Nephron (organoid): ENCODE results near the gene VPS37D.
"Not testable (repeated sequence)": the region's sequence is repeated elsewhere in the genome, so short reads cannot be mapped to it uniquely, and the experiment has no call there.

ENCODE experiments used
- H3K27ac Mint-ChIP-seq, 3 experiments: 2 replicates each; pipeline ENCODE4 v1.8.0; 2020; ENCODE audit warnings: mixed read lengths in 3 of 3, mild to moderate bottlenecking in 2 of 3, moderate library complexity in 1 of 3
- H3K27me3 Mint-ChIP-seq: 2 replicates; pipeline ENCODE4 v1.8.0; 2021; ENCODE audit warnings: low read depth, mild to moderate bottlenecking, moderate library complexity, mixed read lengths
- H3K36me3 Mint-ChIP-seq: 2 replicates; pipeline ENCODE4 v1.8.0; 2020; ENCODE audit warnings: low read depth, mixed read lengths
- H3K4me1 Mint-ChIP-seq: 2 replicates; pipeline ENCODE4 v1.8.0; 2020; ENCODE audit warnings: mixed read lengths
- H3K4me3 Mint-ChIP-seq, 3 experiments: 2 replicates each; pipeline ENCODE4 v1.8.0; 2020; ENCODE audit warnings: mild to moderate bottlenecking in 3 of 3, mixed read lengths in 3 of 3, moderate library complexity in 2 of 3
- H3K9me3 Mint-ChIP-seq: 2 replicates; pipeline ENCODE4 v1.8.0; 2020; ENCODE audit warnings: mixed read lengths
- TF ChIP-seq, protein P1 (sequence below), 3 experiments: fragments of 200-600 bp; sonication (generic); IDR thresholded peaks; one replicate each; pipeline ENCODE4 v1.5.0; 2021; ENCODE audit warnings: antibody characterized with exemption in 3 of 3; ENCODE audit not compliant: unreplicated experiment in 3 of 3

VPS37D gene

DNA sequence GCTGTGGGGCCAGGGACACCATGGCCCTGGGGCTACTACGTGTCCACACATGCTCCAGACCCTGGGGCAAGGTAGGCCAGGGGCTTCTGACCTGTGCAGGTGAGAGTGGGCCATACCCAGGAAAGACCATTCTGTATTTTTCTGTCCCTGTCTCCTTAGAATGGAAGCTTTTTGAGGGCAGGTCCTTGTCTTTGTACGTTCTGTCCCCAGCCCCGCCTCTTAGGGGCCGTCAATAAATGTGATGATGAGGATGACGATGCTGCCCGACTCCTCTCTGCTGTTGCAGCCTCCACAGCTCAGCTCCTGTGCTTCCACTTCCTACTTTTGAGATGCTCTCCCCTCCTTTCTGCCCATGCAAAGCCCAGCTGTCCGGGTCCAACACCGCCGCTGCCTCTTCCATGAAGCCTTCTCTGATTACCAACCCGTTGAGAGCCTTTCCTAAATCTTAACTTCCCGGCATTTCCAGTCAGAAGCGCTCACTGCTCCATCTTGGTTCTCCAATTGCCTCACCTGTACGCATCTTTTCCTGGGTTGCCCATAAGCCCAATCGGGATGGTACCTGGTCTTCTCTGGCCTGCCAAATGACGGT, 4.3 kb downstream of the VPS37D start:
- TF ChIP-seq, protein P1, sequence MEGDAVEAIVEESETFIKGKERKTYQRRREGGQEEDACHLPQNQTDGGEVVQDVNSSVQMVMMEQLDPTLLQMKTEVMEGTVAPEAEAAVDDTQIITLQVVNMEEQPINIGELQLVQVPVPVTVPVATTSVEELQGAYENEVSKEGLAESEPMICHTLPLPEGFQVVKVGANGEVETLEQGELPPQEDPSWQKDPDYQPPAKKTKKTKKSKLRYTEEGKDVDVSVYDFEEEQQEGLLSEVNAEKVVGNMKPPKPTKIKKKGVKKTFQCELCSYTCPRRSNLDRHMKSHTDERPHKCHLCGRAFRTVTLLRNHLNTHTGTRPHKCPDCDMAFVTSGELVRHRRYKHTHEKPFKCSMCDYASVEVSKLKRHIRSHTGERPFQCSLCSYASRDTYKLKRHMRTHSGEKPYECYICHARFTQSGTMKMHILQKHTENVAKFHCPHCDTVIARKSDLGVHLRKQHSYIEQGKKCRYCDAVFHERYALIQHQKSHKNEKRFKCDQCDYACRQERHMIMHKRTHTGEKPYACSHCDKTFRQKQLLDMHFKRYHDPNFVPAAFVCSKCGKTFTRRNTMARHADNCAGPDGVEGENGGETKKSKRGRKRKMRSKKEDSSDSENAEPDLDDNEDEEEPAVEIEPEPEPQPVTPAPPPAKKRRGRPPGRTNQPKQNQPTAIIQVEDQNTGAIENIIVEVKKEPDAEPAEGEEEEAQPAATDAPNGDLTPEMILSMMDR (IDR thresholded peaks at IDR 0.05; ENCODE audit: unreplicated experiment in 3 of 3): no peak
- H3K4me3 Mint-ChIP-seq: peak overlapping the region; percentile 37 to 67 (median 58)
- peaks cover 3% of the 10 kb centered on the region for H3K27me3 Mint-ChIP-seq
- H3K27ac Mint-ChIP-seq: peak overlapping the region in 2 of 3 experiments; percentile 24 to 47
- H3K4me1 Mint-ChIP-seq: peaks cover 11% of the 10 kb centered on the region
- no peaks in the 10 kb centered on the region for H3K9me3 Mint-ChIP-seq
- H3K36me3 Mint-ChIP-seq: peaks cover 7% of the 10 kb centered on the region

DNA sequence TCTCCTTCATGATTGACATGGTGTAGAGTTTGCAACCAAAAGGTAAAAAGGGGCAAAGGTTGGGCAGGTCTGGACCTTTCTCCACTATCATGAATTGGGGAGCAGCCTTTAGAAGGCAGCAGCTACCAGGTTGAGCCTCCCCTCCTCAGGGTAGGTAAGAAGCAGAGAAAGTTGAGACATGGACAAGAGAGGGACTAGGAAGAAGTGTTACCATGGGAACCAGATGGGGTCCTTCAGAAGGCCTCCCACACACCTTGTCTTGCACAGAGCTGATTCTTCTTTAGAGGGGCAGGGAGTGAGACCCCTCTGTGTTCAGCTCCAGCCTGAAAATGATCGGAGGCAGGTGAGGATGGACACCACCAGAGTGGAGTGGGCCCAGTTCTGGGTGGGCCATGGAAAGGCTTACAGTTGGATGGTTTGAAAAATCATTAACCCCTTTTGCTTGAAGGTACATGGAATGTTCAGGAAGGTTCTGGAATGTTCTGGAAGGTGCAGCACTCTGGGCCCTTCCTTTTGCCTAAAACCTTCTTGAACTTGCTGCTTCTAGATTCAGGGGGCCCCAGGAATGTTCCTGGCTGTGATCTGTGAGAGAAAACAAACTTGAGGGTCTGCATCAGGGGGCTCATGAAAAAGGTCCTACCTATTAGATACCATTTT, 7.0 kb downstream of the VPS37D start:
- H3K27ac Mint-ChIP-seq: peak overlapping the region in 1 of 3 experiments; percentile 55

DNA sequence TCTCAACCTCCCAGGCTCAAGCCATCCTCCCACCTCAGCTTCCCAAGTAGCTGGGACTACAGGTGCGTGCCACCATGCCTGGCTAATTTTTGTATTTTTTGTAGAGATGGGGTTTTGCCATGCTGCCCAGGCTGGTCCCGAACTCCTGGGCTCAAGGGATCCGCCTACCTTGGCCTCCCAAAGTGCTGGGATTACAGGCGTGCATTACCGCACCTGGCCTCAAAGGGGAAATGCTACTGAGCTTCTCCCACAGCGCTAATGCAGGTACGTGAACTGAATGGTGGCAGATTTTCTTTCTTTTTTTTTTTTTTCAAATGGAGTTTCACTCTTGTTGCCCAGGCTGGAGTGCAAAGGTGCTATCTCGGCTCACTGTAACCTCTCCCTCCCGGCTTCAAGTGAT, 8.4 kb downstream of the VPS37D start:
- H3K9me3 Mint-ChIP-seq, H3K27me3 Mint-ChIP-seq: not testable (repeated sequence)

More for the DNA sequence above, 7.0 kb downstream of the VPS37D start:
- Mint-ChIP-seq H3K9me3 (no peaks in the 10 kb centered on the region), H3K4me1 (peaks cover 9% of the 10 kb centered on the region), H3K4me3 (no peak overlapping the region), H3K36me3 (peaks cover 22% of the 10 kb centered on the region), H3K27me3 (no peaks in the 10 kb centered on the region)
- TF ChIP-seq, protein P1 (IDR thresholded peaks at IDR 0.05; ENCODE audit: unreplicated experiment in 3 of 3): no peak

DNA sequence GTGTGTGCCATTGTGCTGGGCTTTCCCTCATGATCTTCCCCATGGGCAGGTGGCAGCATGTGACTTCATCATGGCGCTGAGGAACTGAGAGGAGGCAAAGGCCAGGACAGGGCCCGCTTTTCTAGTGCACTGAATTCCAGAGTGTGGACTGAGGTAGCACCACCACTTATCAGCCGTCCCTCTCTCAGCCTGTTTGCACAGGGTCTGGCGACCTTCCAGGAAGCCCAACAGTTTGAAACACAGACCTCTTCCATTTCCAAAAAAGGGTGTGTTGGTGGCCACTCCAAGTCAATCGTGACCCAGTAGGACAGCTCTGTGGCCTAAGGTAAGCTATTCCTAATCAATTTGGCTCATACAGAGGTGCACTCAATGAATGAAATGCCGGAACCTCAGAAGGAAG, 11.2 kb downstream of the VPS37D start:
- peaks cover 27% of the 10 kb centered on the region for H3K4me1 Mint-ChIP-seq
- H3K27ac Mint-ChIP-seq: no peak overlapping the region
- TF ChIP-seq, protein P1 (IDR thresholded peaks at IDR 0.05; ENCODE audit: unreplicated experiment in 3 of 3): no peak
- H3K27me3 Mint-ChIP-seq: no peaks in the 10 kb centered on the region
- no peaks in the 10 kb centered on the region for H3K9me3 Mint-ChIP-seq
- peaks cover 23% of the 10 kb centered on the region for H3K36me3 Mint-ChIP-seq
- H3K4me3 Mint-ChIP-seq: peak overlapping the region; percentile 27 to 99 (median 50)

More for the DNA sequence above, 8.4 kb downstream of the VPS37D start:
- Mint-ChIP-seq H3K4me1 (peaks cover 15% of the 10 kb centered on the region), H3K36me3 (peaks cover 28% of the 10 kb centered on the region)
- not testable (repeated sequence) for H3K27ac Mint-ChIP-seq, H3K4me3 Mint-ChIP-seq

DNA sequence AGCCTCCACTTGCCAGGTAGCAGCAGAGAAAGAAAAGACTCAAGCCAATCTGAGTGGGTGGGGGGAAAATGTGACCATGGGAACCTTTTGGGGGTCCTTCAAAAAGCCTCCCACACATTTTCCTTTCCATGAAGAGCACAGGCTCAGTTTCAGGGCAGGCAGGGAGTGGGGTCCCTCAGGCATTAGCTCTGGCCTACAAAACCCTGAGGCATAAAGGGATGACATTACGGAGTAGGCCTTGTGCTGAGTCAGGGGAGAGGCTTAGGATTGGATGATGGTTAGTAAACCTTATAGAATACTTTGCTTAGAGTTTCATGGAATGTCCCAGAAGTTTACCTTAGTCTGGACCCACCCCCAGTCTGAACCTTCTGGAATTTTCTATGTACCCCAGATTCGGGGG, 12.1 kb downstream of the VPS37D start:
- Mint-ChIP-seq H3K27ac (no peak overlapping the region), H3K9me3 (no peaks in the 10 kb centered on the region), H3K4me1 (peaks cover 30% of the 10 kb centered on the region), H3K4me3 (peak overlapping the region; percentile 47 to 99 (median 52)), H3K27me3 (no peaks in the 10 kb centered on the region), H3K36me3 (peaks cover 23% of the 10 kb centered on the region)
- TF ChIP-seq, protein P1 (IDR thresholded peaks at IDR 0.05; ENCODE audit: unreplicated experiment in 3 of 3): no peak

DNA sequence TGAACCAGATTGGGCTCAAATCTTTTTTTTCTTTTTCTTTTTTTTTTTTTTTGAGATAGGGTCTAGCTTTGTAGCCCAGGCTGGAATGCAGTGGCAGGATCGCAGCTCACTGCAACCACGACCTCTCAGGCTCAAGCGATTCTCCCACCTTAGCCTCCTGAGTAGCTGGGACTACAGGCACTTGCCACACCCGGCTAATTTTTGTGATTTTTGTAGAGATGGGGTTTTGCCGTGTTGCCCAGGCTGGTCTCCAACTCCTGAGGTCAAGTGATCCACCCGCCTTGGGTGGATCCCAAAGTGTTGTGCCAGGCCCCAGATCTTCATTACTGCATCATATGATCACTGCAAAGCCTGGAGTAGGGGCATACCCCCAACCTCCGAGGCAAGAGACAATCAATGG, 12.9 kb downstream of the VPS37D start:
- H3K4me1 Mint-ChIP-seq: peaks cover 30% of the 10 kb centered on the region
- H3K36me3 Mint-ChIP-seq: peaks cover 23% of the 10 kb centered on the region
- no peaks in the 10 kb centered on the region for H3K9me3 Mint-ChIP-seq
- TF ChIP-seq, protein P1 (IDR thresholded peaks at IDR 0.05; ENCODE audit: unreplicated experiment in 3 of 3): no peak
- no peaks in the 10 kb centered on the region for H3K27me3 Mint-ChIP-seq
- peak overlapping the region; percentile 93 to 99 (median 98) for H3K4me3 Mint-ChIP-seq
- peak overlapping the region in 1 of 3 experiments; percentile 11 for H3K27ac Mint-ChIP-seq
